ENCODE data around the gene PTBP3. TPM values are rescaled to one million over a fixed set of nuclear protein-coding genes. Genes with fewer than 3 reads are reported as not detected.

The PTBP3 gene
- total RNA-seq, 1 experiment from 2014 or later = 172 TPM

DNA sequence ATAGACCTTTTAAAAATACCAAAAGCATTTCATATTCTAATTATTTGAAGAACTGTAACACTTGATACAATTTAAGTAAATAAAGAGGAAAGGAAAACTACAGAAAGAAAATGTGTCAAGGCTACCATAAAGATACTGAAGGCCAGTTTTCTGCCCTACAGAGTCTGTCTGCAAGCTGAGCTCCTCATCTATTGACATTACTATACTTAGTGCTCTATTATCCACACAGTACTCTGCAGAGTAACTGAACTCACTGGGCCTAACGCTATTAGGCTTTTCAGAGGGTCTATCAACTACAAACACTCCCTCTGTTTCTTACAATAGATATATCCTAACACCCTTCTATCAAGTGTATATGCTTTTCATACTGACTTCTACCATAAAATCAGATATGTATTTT is 101.2 kb downstream of the PTBP3 start:
- H3K4me1 ChIP-seq = peaks cover 10% of the 10 kb centered on the region
- ChIA-PET CTCF (no interaction called here), POLR2A (no interaction called here)
- Mint-ChIP-seq H3K36me3 (ENCODE audit: insufficient read depth, unreplicated experiment) (peaks cover 53% of the 10 kb centered on the region), H3K4me3 (ENCODE audit: unreplicated experiment) (no peak overlapping the region), H3K9me3 (ENCODE audit: unreplicated experiment) (no peaks in the 10 kb centered on the region), H3K27me3 (ENCODE audit: insufficient read depth, unreplicated experiment) (no peaks in the 10 kb centered on the region), H3K27ac (ENCODE audit: unreplicated experiment) (no peak overlapping the region), H3K4me1 (ENCODE audit: low read depth, unreplicated experiment) (no peaks in the 10 kb centered on the region)
- TF ChIP-seq, protein P1, sequence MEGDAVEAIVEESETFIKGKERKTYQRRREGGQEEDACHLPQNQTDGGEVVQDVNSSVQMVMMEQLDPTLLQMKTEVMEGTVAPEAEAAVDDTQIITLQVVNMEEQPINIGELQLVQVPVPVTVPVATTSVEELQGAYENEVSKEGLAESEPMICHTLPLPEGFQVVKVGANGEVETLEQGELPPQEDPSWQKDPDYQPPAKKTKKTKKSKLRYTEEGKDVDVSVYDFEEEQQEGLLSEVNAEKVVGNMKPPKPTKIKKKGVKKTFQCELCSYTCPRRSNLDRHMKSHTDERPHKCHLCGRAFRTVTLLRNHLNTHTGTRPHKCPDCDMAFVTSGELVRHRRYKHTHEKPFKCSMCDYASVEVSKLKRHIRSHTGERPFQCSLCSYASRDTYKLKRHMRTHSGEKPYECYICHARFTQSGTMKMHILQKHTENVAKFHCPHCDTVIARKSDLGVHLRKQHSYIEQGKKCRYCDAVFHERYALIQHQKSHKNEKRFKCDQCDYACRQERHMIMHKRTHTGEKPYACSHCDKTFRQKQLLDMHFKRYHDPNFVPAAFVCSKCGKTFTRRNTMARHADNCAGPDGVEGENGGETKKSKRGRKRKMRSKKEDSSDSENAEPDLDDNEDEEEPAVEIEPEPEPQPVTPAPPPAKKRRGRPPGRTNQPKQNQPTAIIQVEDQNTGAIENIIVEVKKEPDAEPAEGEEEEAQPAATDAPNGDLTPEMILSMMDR (IDR thresholded peaks at IDR 0.05; ENCODE audit: insufficient read depth in 1 of 2, low read depth in 1 of 2, low read length in 1 of 2, severe bottlenecking in 1 of 2, unreplicated experiment in 1 of 2) = no peak
- BruUV-seq (replicated peaks) = no TSS peak
- H3K9me3 ChIP-seq = no peaks in the 10 kb centered on the region
- DNase-seq = no peak
- H3K36me3 ChIP-seq (ENCODE audit: control insufficient read depth, insufficient read depth, low read length) = peaks cover 3% of the 10 kb centered on the region; the same call in 1 of the 2 replicates
- no peak overlapping the region for H3K4me3 ChIP-seq (ENCODE audit: low read depth, low read length)
- no peaks in the 10 kb centered on the region for H3K27me3 ChIP-seq (replicated peaks; ENCODE audit: control insufficient read depth, insufficient read depth, low read length)
- intact Hi-C loops (cut with micrococcal nuclease; ENCODE audit: unreplicated experiment) = loop anchor here (5.0 kb wide), 1 partner anchor 100 kb away; the partner anchor contains the start of gene PTBP3

DNA sequence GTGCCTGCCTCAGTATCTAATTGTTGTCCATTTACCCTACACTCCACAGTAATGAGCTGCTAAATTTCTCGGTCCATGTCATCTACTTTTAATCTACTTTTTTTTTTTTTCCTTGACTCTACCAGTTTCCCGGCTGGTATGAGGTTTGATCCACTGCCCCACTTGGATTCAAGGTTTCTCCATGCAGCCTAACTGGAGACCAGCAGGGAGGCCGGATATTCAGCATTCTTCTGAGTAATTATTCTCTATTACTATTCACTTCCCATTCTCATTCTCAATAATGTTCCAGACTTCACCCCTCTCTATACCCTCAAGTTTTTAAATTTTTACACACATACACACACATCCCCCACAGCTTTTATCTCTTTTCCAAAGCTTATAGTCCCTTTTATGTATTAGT is 107.3 kb downstream of the PTBP3 start:
- CTCF ChIA-PET = no interaction called here
- no peak for DNase-seq
- H3K36me3 Mint-ChIP-seq (ENCODE audit: insufficient read depth, unreplicated experiment) = peaks cover 92% of the 10 kb centered on the region
- Histone ChIP-seq H3K4me1 (no peaks in the 10 kb centered on the region), H3K27me3 (replicated peaks; ENCODE audit: control insufficient read depth, insufficient read depth, low read length) (no peaks in the 10 kb centered on the region), H3K36me3 (ENCODE audit: control insufficient read depth, insufficient read depth, low read length) (peaks cover 3% of the 10 kb centered on the region; the same call in 1 of the 2 replicates), H3K4me3 (ENCODE audit: low read depth, low read length) (no peak overlapping the region), H3K9me3 (no peaks in the 10 kb centered on the region)
- POLR2A ChIA-PET = no interaction called here
- no peak overlapping the region for H3K4me3 Mint-ChIP-seq (ENCODE audit: unreplicated experiment)
- intact Hi-C loops (cut with micrococcal nuclease; ENCODE audit: unreplicated experiment) = no loop called here
- no peaks in the 10 kb centered on the region for H3K9me3 Mint-ChIP-seq (ENCODE audit: unreplicated experiment)
- no peak overlapping the region for H3K27ac Mint-ChIP-seq (ENCODE audit: unreplicated experiment)
- H3K4me1 Mint-ChIP-seq (ENCODE audit: low read depth, unreplicated experiment) = no peaks in the 10 kb centered on the region
- TF ChIP-seq, protein P1 (IDR thresholded peaks at IDR 0.05; ENCODE audit: insufficient read depth in 1 of 2, low read depth in 1 of 2, low read length in 1 of 2, severe bottlenecking in 1 of 2, unreplicated experiment in 1 of 2) = no peak
- BruUV-seq (replicated peaks) = no TSS peak
- H3K27me3 Mint-ChIP-seq (ENCODE audit: insufficient read depth, unreplicated experiment) = no peaks in the 10 kb centered on the region

DNA sequence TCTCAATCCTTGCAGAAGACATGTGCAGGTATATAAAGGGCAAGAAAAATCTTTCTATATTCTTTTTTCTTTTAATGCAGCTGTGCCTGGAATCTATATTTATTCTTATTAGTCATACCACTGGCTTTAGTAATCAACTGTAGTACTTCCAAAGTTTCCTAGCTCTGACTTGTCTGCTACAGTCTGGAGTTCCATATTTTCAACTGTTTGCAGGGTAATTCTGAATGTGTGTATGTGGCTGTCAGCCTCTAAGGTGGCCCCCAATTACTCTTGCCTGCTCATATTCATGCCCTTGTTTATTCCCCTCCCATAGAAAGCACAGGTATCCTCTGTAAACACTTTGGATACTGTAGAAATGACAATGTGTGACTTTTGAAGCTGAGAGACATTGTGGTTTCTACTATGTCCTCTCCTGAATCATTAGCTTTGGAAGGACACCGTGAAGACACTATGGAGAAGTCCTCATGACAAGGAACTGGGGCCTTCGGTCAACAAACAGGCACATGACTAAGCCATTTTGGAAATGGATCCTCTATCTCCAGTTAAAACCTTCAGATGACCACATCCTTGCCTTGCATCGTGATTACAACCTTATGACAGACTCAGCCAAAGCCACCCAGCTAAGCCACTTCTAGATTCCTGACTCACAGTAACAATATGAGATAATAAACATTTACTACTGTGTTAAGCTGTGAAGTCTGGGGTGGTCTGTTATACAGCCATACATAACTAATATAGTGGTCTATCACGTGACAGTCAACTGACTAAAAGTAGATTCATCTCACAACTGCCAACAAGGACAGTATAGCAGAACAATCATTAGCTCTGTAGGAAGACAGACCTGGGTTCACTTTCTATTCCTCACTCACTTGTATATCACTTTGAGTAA is 108.8 kb downstream of the PTBP3 start:
- CTCF ChIA-PET = no interaction called here

More for the DNA sequence above, 108.8 kb downstream of the PTBP3 start:
- no peaks in the 10 kb centered on the region for H3K4me1 ChIP-seq
- no peaks in the 10 kb centered on the region for H3K9me3 ChIP-seq
- H3K27ac Mint-ChIP-seq (ENCODE audit: unreplicated experiment) = no peak overlapping the region
- no TSS peak for BruUV-seq (replicated peaks)
- TF ChIP-seq, protein P1 (IDR thresholded peaks at IDR 0.05; ENCODE audit: insufficient read depth in 1 of 2, low read depth in 1 of 2, low read length in 1 of 2, severe bottlenecking in 1 of 2, unreplicated experiment in 1 of 2) = no peak
- peaks cover 86% of the 10 kb centered on the region for H3K36me3 Mint-ChIP-seq (ENCODE audit: insufficient read depth, unreplicated experiment)
- no peak overlapping the region for H3K4me3 ChIP-seq (ENCODE audit: low read depth, low read length)
- POLR2A ChIA-PET = interaction anchor here (0.7 kb wide), 1 partner anchor 50 kb away, joined by 3 read pairs; no protein-coding TSS in a partner anchor
- H3K4me3 Mint-ChIP-seq (ENCODE audit: unreplicated experiment) = no peak overlapping the region
- intact Hi-C loops (cut with micrococcal nuclease; ENCODE audit: unreplicated experiment) = loop anchor here (5.0 kb wide), 1 partner anchor 112 kb away; no protein-coding TSS in a partner anchor
- DNase-seq = no peak
- H3K9me3 Mint-ChIP-seq (ENCODE audit: unreplicated experiment) = no peaks in the 10 kb centered on the region
- peaks cover 2% of the 10 kb centered on the region; the same call in 1 of the 2 replicates for H3K36me3 ChIP-seq (ENCODE audit: control insufficient read depth, insufficient read depth, low read length)
- H3K27me3 ChIP-seq (replicated peaks; ENCODE audit: control insufficient read depth, insufficient read depth, low read length) = no peaks in the 10 kb centered on the region
- H3K27me3 Mint-ChIP-seq (ENCODE audit: insufficient read depth, unreplicated experiment) = no peaks in the 10 kb centered on the region
- no peaks in the 10 kb centered on the region for H3K4me1 Mint-ChIP-seq (ENCODE audit: low read depth, unreplicated experiment)
